Ovary (tissue), 9 donors: ENCODE measurements around the gene SVEP1. TPM values are rescaled to one million over a fixed set of nuclear protein-coding genes. Genes with fewer than 3 reads are reported as not detected.
"Not testable (repeated sequence)": the region's sequence is repeated elsewhere in the genome, so short reads cannot be mapped to it uniquely, and the experiment has no call there.

Experiments used
- DNase-seq, 5 donors: peaks; one replicate each; pipeline ENCODE4 v3.0.0-alpha.2; 2019 to 2020
- H3K27ac ChIP-seq, 2 donors: fragments of 200-600 bp; one replicate each; pipeline versions ENCODE4 v1.5.1 to v1.8.0; 2019 to 2022
- H3K27me3 ChIP-seq: fragments of 200-600 bp; one replicate; pipeline ENCODE4 v1.8.0; 2022
- H3K36me3 ChIP-seq: fragments of 200-600 bp; sonication (generic); one replicate; pipeline ENCODE4 v1.5.1; 2019
- H3K4me1 ChIP-seq: one replicate; pipeline ENCODE4 v1.8.1; 2013; ENCODE audit warnings: mild to moderate bottlenecking, moderate library complexity; ENCODE audit not compliant: insufficient read depth
- H3K4me3 ChIP-seq: fragments of 200-600 bp; sonication (generic); one replicate; pipeline ENCODE4 v1.5.1; 2017
- H3K9me3 ChIP-seq, 2 donors: fragments of 200-600 bp in 1 of 2; sonication (generic) in 1 of 2; one replicate each; pipeline versions ENCODE4 v1.5.1 to v1.8.1; 2013 to 2019; ENCODE audit warnings: mild to moderate bottlenecking in 1 of 2, moderate library complexity in 1 of 2
- EP300 ChIP-seq: sonication (generic); formaldehyde crosslinking; IDR thresholded peaks from one replicate; pipeline ENCODE4 v1.6.1; 2017; ENCODE audit warnings: antibody characterized with exemption
- POLR2A ChIP-seq: fragments of 450-650 bp; IDR thresholded peaks from one replicate; pipeline ENCODE4 v1.6.1; 2017; ENCODE audit warnings: antibody characterized with exemption, mild to moderate bottlenecking, moderate library complexity
- WGBS, 3 donors: extraction: QIAGEN DNeasy Blood & Tissue Kit in 1 of 3; methylation state at CpG; one replicate each; pipeline versions ENCODE4 v1.1.5 to v1.1.7; 2013 to 2017; 5-methylcytosine and 5-hydroxymethylcytosine counted together
- intact Hi-C, 4 donors: fragments of 100-400 bp; cut with DNase I; formaldehyde crosslinking; loops; one replicate each; pipeline versions ENCODE4 v1.11.0 to v1.15.1; 2022 to 2023
- polyA plus RNA-seq, 2 donors: library from polyadenylated mRNA; stranded (reverse); fragments of 200-250 nt in 1 of 2; fragments of 350-450 nt in 1 of 2; fragmentation: Illumina TruSeq in 1 of 2; extraction: RNeasy Lipid Tissue Mini Kit (QIAGEN cat#74804) in 1 of 2; gene quantifications; one replicate each; pipeline ENCODE4 v1.2.3, GENCODE V29; 2013 to 2014
- total RNA-seq, 7 donors: library from RNA; depleted of rRNA in 2 of 7; stranded (reverse); fragments of >200 nt in 2 of 7; fragmentation: NEBNext Ultra II Directional in 3 of 7; extraction: Animal tissue kit (Norgen Biotek cat#: 25700) in 3 of 7; gene quantifications; one replicate each; pipeline versions ENCODE4 v1.1.0 to v1.2.4, GENCODE V29; 2016 to 2023
- TF ChIP-seq, protein P1 (sequence below), 3 donors: fragments of 450-650 bp in 2 of 3; fragments of 200-600 bp in 1 of 3; IDR thresholded peaks; one replicate each; pipeline versions ENCODE4 v1.5.1 to v1.8.0; 2016 to 2022; ENCODE audit warnings: antibody characterized with exemption in 3 of 3, mild to moderate bottlenecking in 1 of 3
- donor health status: DM: no; HTN: no; CAD: no; lungs with moderate emphysema.
- donor health status: DM: no; HTN: no; CAD: no.
- donor health status: Bipolar disorder and iron deficiency.
- donor health status: DM: yes; HTN: yes; CAD: no.
- donor health status: DM: no; HTN: no; CAD: no.
- donor health status: DM: yes; HTN: yes; CAD: no.

The SVEP1 gene
- total and polyA plus RNA-seq, 9 donors = 0.40 to 23.1 (median 13.3) TPM

GRCh38 chr9:110382731-110383130, 196.8 kb downstream of the SVEP1 start:
- H3K36me3 ChIP-seq = no peaks in the 10 kb centered on the region
- intact Hi-C loops = no loop called here
- TF ChIP-seq, protein P1, sequence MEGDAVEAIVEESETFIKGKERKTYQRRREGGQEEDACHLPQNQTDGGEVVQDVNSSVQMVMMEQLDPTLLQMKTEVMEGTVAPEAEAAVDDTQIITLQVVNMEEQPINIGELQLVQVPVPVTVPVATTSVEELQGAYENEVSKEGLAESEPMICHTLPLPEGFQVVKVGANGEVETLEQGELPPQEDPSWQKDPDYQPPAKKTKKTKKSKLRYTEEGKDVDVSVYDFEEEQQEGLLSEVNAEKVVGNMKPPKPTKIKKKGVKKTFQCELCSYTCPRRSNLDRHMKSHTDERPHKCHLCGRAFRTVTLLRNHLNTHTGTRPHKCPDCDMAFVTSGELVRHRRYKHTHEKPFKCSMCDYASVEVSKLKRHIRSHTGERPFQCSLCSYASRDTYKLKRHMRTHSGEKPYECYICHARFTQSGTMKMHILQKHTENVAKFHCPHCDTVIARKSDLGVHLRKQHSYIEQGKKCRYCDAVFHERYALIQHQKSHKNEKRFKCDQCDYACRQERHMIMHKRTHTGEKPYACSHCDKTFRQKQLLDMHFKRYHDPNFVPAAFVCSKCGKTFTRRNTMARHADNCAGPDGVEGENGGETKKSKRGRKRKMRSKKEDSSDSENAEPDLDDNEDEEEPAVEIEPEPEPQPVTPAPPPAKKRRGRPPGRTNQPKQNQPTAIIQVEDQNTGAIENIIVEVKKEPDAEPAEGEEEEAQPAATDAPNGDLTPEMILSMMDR (IDR thresholded peaks at IDR 0.05) = no peak
- TF ChIP-seq POLR2A (no peak), EP300 (no peak)
- no peaks in the 10 kb centered on the region for H3K27me3 ChIP-seq
- no peaks in the 10 kb centered on the region for H3K4me1 ChIP-seq
- H3K4me3 ChIP-seq = no peak overlapping the region
- no peak for DNase-seq
- H3K27ac ChIP-seq = no peak overlapping the region
- WGBS, 3 donors = 91 to 99% (median 97%) methylated on average over 4 of the region's 4 CpGs
- H3K9me3 ChIP-seq = no peaks in the 10 kb centered on the region

DNA sequence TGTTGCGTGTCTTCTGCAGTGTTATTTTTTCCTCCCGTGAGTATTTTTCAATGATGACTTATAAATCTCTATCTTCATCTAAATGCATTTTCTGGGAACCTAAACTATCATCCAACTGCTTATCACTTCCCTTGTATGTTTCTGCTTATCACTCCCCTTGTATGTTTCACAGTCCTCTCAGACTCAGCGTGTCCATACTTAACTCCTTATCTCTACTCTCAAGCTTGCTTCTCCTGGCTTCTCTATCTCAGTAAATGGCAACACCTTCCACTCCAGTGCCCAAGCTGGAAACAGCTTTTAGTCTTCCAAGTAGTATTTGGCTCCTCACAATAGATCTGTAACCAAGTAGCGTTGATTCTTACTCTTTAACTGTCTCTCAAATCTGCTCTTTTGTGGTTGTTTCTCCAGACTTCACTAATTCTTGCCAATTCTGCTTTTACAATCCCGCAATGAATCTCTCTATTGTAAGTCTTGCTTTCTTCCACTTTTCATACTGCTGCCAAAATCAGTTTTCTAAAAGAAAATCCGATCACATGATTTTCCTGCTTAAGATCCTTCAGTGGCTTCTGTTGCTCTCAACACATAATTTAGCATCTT, 208.0 kb downstream of the SVEP1 start:
- Histone ChIP-seq H3K9me3 (no peaks in the 10 kb centered on the region), H3K4me1 (no peaks in the 10 kb centered on the region), H3K4me3 (no peak overlapping the region), H3K27ac (no peak overlapping the region), H3K27me3 (no peaks in the 10 kb centered on the region), H3K36me3 (no peaks in the 10 kb centered on the region)
- no peak for DNase-seq
- WGBS, 3 donors = 59 to 81% (median 74%) methylated on average over 6 of the region's 6 CpGs
- intact Hi-C loops = no loop called here
- no peak for TF ChIP-seq POLR2A
- TF ChIP-seq, protein P1 (IDR thresholded peaks at IDR 0.05) = no peak

- intact Hi-C loops = no loop called here
- TF ChIP-seq, protein P1 (IDR thresholded peaks at IDR 0.05) = no peak
- no peak for TF ChIP-seq EP300
- no peak for TF ChIP-seq POLR2A
- Histone ChIP-seq H3K4me1 (no peaks in the 10 kb centered on the region), H3K36me3 (no peaks in the 10 kb centered on the region), H3K27me3 (no peaks in the 10 kb centered on the region), H3K27ac (no peak overlapping the region), H3K4me3 (no peak overlapping the region), H3K9me3 (no peaks in the 10 kb centered on the region)
- no peak for DNase-seq
- 35 to 47% (median 40%) methylated on average over 3 of the region's 3 CpGs for WGBS, 3 donors
These were observed 209.2 kb downstream of the SVEP1 start for GRCh38 chr9:110370315-110370714.

DNA sequence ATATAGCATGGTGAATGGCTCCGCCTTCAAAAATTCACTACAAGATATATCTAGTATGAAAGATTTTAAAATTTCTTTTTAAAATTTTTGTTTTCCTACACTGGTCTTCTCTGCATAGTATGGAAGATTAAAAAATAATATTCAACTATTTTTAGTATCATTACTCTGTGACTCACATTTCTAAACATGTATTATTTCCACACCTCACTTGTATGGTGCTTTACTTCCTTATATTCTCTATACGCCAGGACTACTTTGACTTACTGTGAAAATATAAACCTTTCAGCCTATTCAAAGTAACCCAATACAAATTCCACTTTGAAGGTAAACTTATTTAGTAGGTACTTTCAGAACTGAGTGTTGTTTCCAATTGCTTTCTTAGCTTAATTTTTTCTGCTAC, 215.1 kb downstream of the SVEP1 start:
- H3K4me3 ChIP-seq = no peak overlapping the region
- no peak for DNase-seq
- WGBS, 3 donors = 92 to 95% (median 94%) methylated on average over 2 of the region's 2 CpGs

GRCh38 chr9:110358992-110359391, 220.5 kb downstream of the SVEP1 start:
- 60 to 100% methylated on average over 1 to 2 of the region's 2 CpGs; no CpG with 5 or more reads in 1 of the 3 donors for WGBS, 3 donors
- H3K9me3 ChIP-seq, intact Hi-C loops, H3K36me3 ChIP-seq, H3K27me3 ChIP-seq, H3K27ac ChIP-seq, DNase-seq, H3K4me1 ChIP-seq, H3K4me3 ChIP-seq: not testable (repeated sequence)

More for the DNA sequence above, 215.1 kb downstream of the SVEP1 start:
- H3K27ac ChIP-seq = no peak overlapping the region
- H3K9me3 ChIP-seq = no peaks in the 10 kb centered on the region
- TF ChIP-seq EP300 (no peak), POLR2A (no peak)
- TF ChIP-seq, protein P1 (IDR thresholded peaks at IDR 0.05) = no peak
- intact Hi-C loops = no loop called here
- no peaks in the 10 kb centered on the region for H3K27me3 ChIP-seq
- no peaks in the 10 kb centered on the region for H3K36me3 ChIP-seq
- H3K4me1 ChIP-seq = no peaks in the 10 kb centered on the region
